NCI-H2171 (cell line): ENCODE measurements around the gene BUD13.

ENCODE experiments used
- DNase-seq: peaks from one replicate; lab custom pipeline; 2025; lab: John Stamatoyannopoulos, UW

BUD13 gene

DNA sequence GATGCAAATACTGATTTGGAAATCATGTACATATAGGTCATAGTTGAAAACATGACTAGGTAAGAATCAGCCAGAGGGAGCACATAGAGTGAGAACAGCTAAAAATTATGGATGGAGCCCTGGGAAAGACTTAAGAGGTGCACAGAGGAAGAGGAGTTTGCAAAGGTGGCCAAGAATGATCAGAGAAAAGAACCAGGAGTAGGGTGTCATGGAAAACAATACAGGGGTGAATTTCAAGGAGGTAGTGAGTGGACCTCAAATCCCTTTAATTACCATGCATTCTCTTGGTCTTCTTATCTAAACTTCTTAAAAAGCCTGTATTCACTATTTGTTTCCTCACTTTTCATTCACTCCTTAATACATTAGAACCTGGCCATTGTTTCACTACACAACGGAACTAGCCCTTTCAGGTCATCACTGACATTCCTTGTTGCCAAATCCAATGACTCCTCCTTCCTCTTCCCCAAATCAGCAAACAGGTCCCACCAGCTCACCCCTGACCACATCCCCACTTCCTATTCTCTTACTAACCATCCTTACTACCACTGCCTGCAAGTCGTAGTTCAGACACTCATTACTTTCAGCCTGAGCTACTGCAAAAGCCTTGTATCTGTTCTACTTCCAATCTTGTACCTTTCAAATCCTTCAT, 22.6 kb downstream of the BUD13 start:
- DNase-seq: no peak

DNA sequence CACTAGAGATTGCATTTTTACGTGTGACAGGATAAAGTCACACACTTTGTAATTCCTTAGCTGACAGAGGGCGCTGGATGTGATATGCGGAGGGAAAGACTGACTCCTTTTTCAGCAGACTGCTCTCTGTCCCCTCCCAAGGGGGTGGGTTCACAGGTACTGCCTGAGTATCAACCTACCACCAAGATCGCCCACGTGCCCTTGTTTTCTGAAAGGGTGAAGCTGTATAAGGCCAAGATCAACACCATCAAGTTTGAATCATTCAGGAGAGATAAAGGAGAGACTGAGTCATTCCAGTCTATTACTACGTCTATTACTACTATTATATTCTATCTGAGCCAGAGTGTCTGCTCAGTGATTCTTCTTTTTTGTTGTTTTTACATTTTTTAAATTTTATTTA, 30.7 kb downstream of the BUD13 start:
- no peak for DNase-seq

DNA sequence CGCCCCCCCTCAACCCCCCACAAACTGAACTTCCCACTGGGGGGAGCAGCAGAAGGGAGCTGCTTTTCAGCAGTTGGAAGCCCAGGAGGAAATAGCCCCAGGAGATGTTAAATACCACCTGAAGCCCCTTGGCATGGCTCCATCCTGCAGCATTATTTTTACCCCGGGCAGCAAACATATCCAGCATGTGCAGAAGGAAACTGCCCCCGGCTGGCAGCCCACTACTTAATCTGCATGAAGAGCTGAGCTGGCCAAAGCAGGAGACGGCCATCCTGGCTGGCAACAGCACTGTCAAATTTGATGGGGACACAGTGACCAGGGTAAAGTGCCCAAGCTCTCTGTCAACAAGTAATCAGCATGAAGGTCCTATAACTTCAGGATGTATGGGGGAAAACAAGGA, 32.0 kb downstream of the BUD13 start:
- no peak for DNase-seq

DNA sequence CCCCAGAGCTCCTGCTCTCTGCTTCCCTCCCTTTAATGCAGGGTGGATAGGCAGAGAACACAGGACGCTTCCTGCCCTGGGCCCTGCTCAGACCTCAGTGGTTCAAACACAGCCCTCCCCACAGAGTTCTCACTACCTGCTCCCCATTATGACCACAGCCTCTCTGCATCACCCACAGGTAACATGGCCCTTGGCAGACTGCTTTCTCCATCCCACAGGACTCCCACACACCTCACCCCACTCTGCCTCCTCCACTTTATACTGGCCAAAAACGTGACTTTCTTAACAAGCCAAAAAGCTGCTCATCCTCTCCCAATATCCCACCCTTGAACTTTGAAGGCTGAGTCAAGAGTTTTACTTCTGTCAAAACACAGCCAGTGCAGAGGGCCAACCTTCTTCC, 33.8 kb downstream of the BUD13 start:
- no peak for DNase-seq

DNA sequence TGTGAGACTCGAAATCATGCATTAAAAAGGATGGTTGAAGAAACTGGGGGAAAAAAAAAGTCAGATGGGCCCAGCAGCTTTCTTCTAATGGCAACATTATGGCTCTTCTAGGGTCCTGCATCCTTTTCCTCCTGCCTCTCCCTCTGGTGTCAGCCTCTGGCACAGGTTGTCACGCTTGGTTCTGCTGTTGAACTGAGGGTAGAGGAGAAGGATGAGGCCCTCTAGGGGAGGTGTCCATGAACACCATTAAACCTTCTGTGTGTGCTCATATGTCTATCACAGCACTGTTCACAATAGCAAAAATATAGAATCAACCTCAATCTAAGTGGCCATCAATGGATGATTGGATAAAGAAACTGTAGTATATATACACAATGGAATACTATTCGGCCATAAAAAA, 36.0 kb downstream of the BUD13 start:
- DNase-seq: no peak

DNA sequence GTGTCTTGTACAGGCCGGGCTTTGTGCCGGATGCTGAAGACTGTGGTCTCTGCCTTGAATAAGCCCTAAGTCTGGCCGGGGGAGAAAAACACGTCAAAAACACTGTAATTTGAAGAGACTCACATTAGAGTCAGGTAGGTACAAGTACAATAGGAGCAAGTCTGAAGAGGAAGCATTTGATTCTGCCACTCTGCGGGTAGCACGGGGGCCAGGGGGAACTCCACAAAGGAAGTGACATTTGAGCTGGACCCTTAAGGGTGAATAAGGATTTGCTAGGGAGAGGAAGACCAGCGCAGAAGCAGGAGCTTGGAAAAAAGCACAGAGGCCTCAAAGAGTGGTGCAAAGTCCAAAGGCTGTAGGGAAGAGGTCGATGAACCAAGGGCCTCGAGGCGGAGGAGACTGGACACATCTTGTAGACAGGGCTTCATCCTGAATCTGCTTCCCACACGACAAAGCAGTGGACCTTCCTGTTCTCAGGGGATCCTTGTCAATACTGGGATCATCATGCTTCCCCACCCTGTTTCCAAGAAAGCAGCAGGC, 38.7 kb downstream of the BUD13 start:
- no peak for DNase-seq

DNA sequence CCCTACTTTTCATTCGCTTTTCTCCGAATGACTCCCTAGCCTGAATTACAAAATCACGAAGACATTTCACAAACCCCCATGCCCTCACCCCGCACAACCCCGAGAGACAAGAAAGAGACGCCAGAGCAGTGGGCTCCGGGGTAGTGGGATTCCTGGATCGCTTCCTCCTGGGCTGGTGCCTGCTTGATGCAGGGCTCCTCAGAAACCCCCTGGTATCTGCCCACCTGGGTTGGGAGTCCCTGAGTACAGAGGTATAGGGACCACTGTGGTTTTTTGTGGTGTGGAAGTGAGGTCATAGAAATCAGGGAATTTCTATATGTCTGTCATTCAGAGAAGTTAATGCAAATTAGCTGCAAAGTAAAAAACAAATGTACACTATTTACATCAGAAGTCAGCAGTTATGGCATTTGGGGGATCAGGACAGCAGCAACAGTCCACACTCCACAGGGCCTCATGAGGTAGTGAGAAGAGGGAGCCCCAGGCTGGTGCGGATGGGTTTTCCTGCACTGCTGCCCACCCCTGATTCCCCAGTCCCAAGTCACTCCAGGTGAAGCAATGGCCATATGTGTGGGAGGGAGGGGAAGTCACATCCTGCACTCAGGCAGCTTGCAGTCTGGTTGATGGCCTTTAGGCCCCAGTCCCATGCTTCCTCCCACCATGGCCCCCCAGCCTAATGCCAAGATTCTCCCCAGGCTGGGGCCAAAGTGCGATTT, 39.6 kb downstream of the BUD13 start:
- DNase-seq: no peak

DNA sequence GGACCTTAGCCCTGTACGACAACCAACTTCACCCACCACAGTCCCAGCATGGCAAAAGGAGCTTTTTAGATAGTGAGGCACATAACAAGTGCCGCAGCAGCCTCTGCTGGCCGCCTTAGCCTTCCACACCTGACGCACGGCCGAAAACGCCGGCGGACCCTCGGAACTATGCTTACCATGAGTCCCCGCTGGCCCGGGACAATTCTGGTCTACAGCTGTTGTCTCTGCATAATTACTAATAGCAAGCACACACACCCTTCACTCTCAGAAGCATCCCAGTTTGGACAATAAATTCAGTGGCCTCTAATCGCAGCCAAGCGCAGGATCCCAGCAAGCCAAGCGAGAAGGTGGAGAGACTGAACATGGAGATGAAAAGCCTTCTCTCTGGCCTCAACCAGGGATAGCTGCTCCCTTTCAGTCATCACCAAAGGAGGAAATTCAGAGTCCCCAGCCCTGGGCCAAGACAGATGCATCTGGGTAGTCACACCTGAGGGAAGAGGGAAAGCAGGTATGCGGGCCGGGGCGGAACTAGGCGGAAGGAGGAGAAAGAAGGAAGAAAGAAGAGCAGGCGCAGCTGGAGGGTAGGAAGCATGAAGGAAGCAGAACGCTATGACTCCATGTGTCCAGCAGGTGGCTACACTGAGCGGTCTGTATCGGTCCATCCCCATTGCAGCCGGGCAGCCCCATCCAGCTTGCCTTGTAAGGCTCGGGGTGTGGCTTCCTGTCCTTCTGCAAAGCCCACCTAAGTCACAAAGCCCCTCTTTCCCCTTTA, 40.3 kb downstream of the BUD13 start:
- DNase-seq: peak; percentile 36

DNA sequence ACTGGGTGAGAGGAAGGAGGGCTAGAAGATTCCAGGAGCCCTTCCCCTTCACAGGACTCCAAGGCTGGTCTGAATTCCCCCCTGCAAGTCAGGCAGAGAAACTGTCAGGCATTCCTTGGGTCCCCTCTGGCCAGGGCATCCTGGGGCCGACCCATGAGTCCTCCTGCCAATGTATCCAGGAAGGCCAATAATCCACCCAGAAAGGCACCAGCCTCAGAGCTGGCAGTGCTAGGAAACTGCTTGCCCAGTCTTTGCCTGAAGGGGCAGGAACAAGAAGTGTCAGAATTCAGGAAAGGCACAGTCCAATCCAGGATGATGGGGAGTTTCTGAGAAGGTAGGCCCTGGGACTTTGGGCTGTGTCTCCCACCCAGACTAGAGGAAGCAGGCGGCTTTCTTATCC, 41.0 kb downstream of the BUD13 start:
- DNase-seq: no peak

DNA sequence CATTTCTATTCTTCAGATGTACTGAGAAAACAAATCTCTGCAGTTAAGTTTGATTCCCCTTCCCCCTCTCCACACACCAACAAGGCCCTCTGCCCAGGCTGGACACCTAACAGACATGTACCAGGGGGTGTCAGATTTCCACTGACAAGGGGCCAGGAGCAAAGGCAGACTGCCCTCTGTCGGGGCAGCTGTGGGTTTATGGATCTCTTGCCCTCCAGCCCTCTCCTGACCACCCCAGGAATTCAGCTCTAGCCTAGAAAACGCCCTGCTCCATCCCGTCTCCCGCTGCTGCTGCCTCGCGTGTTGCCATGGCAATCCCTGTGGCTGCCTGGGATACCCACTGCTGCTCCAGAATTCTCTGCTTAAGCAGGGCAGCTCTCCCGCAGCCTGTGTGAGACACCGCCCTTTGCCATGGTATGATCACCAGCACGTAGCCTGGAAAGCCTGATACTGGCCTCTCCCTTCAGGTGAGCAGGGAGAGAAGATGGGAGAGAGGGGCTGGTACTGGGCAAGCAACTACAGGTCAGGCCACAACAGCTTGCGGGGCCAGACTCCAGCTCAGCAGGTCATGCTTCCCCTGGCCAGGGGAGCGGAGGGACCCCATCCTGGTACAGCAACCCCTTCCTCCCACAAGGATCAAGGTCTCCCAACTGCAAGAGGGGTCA, 41.6 kb downstream of the BUD13 start:
- no peak for DNase-seq

DNA sequence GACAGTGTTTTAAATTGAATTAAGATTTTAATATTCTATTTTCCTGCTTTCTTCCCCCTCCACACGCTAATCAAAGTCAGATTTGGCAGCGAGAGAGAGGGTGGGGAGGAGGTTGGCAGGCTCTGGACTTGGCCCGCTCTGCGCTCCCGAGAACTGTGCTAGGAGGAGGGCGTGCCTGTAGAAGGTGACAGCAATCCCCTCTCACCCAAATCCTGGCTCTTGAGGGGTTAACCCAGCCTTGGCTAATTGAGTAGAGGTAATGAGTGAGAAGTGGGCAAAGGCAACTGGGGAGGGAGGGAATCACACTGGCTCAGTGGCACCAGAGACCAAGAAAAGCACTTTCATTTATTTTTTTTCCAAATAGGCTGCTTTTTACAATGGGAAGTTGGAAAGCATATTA, 42.2 kb downstream of the BUD13 start:
- DNase-seq: no peak

DNA sequence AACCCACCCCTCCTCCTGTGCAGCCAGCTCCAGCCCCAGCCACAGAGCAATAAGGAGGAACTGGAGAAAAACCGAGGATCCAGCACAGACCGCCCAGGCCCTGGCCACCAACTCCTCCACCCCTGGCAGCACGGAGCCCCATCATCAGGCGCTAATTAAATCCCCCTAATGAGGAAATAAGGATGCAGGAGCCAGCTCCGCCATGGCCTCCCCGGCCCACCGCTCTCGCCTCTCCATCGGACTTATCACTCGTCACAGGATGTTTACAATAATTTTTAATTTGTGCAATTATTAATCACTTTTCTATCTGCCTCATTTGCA, 42.6 kb downstream of the BUD13 start:
- DNase-seq: no peak

DNA sequence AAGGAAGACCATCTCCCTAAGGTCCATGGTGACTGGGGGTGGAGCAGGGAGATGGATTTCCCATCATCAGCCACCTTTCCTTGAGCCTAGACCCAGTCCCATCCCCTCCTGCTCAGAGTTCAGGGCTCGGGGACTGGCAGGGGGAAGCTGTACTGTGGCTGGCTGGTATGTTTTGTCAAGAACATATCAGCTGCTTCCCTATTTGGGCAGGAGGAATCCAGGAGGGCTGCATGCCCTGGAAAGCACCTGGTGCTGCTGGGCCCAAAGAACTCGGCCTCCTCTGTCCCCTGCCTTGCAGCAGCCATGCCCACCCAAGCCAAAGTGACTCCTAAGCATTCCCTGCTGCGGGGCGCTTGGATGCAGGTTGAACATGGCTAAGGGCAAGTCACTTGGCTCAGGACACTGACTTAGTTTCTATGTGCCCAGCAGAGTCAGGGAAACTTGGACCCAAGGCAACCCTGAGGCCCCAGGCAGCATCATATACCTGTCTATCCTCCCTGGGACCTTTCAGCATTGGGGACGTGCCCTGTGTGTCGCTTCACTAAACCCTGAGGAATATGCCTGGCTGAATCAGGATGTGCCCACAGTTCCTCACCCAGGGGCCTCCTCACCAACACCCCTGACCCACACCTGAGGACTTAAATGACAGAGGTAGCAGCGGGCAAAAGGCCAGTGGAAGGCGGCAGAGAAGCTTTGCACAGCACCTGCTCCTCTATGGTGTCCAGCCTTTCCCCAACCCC, 43.1 kb downstream of the BUD13 start:
- DNase-seq: no peak

DNA sequence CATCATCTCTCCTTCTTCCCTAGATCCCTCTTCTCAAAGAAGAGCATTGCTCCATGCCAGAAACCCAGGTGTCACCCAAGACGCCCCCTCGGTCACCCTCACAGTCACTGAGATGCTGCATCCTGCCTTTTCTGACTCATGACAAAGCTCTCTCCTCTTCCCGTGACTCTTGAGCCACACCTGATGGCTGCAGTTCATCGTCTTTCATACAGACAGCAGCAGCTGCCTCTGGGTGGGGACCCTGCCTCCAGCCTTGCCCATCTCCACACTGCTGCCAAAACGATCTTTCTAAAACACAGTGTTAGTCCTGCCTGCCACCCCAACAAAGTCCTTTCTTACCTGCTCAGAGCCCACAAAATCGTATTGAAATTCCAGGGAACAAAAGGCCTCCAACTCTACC, 44.8 kb downstream of the BUD13 start:
- DNase-seq: no peak

DNA sequence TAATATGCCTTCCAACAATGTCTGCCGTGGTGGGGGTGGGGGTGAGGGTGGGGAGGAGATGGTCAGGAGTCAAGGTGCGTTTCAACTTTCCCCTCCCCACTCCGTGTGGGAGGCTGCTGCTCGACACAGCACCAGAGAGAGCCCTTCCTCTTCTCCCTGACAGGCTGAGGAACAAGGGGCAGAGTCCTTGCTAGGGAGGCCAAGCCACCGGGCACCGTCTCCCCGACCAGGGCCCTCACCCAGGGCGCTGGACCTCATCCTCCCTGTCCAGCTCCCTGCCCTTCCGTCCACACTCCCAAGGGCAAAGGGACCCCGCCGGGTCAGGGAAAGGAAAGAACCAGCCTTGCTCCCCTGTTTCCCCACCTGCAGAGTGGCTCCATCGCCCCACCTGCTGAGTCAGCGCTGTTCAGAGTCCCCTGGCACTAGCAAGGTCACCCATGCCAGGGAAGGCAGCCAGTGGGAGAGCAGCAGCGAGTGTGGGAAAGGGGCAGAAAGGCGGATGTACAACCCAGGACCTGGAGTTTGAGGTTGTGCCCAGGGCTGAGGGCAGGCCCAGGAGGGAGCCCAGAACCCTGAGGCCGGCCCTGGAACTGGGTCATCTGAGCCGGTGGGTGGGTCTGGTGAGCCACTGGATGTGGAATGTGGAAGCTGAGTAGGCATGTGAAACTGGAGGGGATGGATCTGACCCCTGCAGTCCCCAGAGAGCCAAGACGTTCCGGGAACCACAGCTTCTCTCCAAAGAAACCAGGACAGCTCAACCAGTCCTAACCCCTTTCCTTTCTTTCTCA, 47.2 kb downstream of the BUD13 start:
- no peak for DNase-seq

DNA sequence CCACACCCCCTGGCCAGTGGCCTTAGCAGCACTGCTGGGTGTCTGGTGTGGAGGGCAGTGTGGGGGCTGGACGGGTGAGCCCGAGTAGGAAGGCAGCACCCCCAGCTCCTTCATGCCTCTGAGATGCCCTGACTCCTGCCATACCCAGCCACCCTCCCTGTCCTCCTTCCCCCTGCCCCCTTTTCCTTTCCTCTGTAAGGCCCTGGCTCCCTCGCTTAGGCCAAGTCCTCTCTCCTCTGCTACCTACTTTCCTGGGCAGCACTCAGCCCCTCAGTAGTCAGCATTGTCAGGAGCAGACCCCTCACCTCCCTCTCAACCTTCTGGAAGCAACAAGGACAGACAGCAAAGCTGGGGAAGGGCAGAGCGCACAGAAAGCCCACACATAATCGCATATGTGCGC, 48.0 kb downstream of the BUD13 start:
- DNase-seq: no peak

DNA sequence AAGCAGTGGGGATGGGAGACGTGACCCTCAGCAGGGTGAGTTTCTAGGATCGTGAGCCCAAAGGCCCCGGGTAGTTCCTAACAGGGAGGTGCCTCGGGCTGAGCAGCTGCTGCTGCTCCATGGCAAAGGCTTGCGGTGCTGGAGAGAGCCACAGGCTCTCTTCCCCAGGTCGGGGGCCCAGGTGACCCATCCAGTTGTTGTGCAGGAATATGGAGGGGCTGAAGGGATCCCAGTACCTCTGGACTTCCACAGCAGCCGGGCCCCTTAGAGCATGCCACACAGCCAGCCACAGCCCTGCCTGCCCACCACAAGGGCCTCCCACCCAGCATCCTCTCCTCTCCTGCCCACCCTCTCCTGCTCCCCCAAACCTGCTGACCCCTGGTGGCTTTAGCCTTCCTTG, 49.3 kb downstream of the BUD13 start:
- no peak for DNase-seq

DNA sequence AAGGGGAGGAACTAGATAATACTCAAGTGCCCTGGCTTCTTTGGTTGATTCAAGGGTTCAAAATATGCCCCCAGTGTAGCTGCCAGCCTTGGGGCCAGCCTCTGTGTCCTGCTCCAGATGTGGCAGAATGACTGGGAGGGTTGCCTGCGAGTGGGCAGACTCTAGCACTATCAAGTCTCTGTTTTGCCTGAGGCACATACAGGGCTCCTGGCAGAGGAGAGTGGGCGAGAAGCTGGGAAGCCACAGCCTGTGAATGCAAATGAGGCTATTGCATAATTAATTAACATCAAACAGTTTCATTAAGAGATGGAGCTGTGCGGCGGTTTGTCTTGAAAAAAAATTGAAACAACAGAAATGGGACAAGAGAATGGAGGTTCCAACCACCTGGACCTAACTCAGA, 50.8 kb downstream of the BUD13 start:
- no peak for DNase-seq

DNA sequence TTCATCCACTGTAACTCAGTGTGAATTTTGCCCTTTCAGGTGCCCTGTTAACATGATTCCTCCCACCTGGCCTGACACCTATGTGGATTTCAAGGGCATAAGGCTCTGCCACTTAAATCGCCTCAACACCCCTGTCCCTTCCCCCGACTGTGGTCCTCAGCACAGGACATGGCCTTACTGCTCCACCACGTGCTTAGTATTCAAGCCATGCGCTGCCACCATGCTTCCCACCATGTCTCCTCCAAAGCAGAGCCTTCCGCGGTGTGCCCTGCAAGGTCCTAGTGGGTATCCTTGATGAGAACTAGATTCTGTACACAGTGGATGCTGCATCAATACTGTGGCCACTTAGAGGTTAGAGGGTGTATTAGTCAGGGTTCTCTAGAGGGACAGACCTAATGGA, 51.9 kb downstream of the BUD13 start:
- DNase-seq: no peak

DNA sequence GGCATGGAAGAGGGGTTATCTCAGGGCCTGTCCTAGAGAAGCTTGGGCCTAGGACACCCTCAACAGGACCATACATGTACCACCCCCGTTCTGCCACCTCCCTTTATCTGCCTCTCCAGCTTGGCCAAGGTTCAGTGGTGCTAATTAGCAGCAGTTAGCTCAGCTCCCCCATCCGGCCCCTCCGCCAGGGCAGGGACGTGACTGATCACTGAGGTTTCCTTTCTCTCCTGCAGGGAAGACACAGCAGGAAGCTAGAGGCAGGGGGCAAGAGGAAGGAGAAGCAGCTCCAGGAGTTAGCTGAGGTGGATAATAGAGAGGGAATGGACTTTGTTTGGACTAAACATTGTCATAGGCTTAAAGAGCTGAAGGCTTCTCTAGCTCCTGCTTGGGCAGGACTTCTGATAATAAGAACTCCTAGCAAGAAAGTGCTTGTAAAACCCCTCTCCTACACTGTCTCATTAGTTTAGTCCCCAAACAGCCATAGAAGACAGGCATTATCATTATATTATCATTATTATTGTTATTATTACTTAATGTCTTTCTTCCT, 53.8 kb downstream of the BUD13 start:
- DNase-seq: no peak

DNA sequence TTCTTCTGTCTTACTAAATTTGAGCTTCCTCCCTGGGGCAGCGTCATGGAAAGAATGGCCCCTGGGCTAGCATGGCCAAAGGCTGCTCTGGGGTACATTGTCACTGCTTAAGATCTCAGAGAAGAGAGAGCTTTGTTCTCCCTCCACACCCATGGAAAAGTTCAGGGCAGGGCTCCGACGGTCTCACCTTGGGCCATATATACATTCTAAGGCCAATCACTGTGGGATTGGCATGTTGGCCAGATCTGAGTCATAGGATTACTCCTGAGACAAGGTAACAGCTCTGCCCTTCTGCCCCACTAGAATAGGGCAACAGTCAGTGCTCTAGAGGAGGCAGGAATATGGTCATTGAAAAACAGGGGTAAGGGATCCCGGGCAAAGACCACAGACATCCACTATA, 56.2 kb downstream of the BUD13 start:
- DNase-seq: no peak
